Tibial nerve (tissue), 4 donors: ENCODE measurements around the gene HIGD1A.

Experiments
- EP300 ChIP-seq, 2 donors: sonication (generic); formaldehyde crosslinking; IDR thresholded peaks; one replicate each; pipeline ENCODE4 v1.6.1; 2017; ENCODE audit warnings: antibody characterized with exemption in 2 of 2, mild to moderate bottlenecking in 1 of 2
- POLR2A ChIP-seq, 2 donors: fragments of 450-650 bp; IDR thresholded peaks; one replicate each; pipeline ENCODE4 v1.6.1; 2017; ENCODE audit warnings: antibody characterized with exemption in 2 of 2, mild to moderate bottlenecking in 2 of 2, moderate library complexity in 2 of 2
- TF ChIP-seq, protein P1 (sequence below), 5 experiments: fragments of 200-600 bp in 3 of 5; fragments of 450-650 bp in 2 of 5; sonication (generic) in 3 of 5; IDR thresholded peaks; one replicate each; pipeline ENCODE4 v1.5.1; 2016 to 2019; ENCODE audit warnings: antibody characterized with exemption in 5 of 5, mild to moderate bottlenecking in 3 of 5, moderate library complexity in 2 of 5

DNA sequence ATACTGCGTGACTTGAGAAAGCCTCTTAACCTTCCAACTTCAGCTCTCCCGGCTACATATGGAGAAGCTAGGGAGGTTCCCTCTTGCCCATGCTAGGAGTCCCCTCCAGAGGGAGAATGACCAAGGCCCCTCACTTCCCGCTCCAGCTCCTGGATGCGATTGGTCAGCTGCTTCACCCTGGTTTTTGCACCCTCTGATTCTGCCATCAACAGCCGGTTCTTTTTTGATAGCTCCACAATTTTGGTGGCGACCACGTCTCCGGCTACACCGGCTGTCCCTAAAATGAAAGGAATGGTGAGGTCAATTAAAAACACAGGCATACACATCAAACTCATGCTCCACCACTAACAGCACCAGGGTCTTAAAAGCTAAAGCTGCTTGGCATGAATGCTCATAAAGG, 51.8 kb downstream of the HIGD1A start:
- TF ChIP-seq, protein P1, sequence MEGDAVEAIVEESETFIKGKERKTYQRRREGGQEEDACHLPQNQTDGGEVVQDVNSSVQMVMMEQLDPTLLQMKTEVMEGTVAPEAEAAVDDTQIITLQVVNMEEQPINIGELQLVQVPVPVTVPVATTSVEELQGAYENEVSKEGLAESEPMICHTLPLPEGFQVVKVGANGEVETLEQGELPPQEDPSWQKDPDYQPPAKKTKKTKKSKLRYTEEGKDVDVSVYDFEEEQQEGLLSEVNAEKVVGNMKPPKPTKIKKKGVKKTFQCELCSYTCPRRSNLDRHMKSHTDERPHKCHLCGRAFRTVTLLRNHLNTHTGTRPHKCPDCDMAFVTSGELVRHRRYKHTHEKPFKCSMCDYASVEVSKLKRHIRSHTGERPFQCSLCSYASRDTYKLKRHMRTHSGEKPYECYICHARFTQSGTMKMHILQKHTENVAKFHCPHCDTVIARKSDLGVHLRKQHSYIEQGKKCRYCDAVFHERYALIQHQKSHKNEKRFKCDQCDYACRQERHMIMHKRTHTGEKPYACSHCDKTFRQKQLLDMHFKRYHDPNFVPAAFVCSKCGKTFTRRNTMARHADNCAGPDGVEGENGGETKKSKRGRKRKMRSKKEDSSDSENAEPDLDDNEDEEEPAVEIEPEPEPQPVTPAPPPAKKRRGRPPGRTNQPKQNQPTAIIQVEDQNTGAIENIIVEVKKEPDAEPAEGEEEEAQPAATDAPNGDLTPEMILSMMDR (IDR thresholded peaks at IDR 0.05) = no peak
- TF ChIP-seq POLR2A (IDR thresholded peaks at IDR 0.05) (no peak), EP300 (IDR thresholded peaks at IDR 0.05) (no peak)
